A673 (cell line): ENCODE results near the gene CIROP. TPM values are rescaled to one million over a fixed set of nuclear protein-coding genes. Genes with fewer than 3 reads are reported as not detected.
A peak's percentile ranks its signal among the peaks of the same experiment; 100 is the strongest.

Experiments
- BruUV-seq: library from RNA; stranded (reverse); fragments of 400-500 nt; replicated peaks from 2 replicates; lab custom pipeline; 2021; lab: Mats Ljungman, UMichigan
- CTCF ChIA-PET: fragments of 300-600 bp; sonication (Branson Sonifier 250); formaldehyde crosslinking; loops from one replicate; lab custom pipeline; 2022; ENCODE audit warnings: antibody characterized with exemption; lab: Charles Lee
- POLR2A ChIA-PET: fragments of 300-600 bp; sonication (Branson Sonifier 250); formaldehyde crosslinking; loops from one replicate; lab custom pipeline; 2022; ENCODE audit warnings: antibody characterized with exemption; ENCODE audit not compliant: low non-redundant PET; lab: Charles Lee
- DNase-seq: peaks from one replicate; pipeline ENCODE4 v3.0.0-alpha.2; 2015; ENCODE audit warnings: low spot score
- H3K27ac ChIP-seq: fragments of 200-600 bp; sonication (generic); 2 replicates; pipeline ENCODE4 v1.5.1; 2016; ENCODE audit warnings: mixed run types, low read depth, mild to moderate bottlenecking, mixed read lengths, antibody characterized with exemption, low read length; ENCODE audit not compliant: poor library complexity, severe bottlenecking
- H3K27me3 ChIP-seq: fragments of 200-600 bp; sonication (generic); replicated peaks from 2 replicates; pipeline ENCODE4 v1.6.1; 2017; ENCODE audit warnings: mixed run types, low read depth, mild to moderate bottlenecking, mixed read lengths, antibody characterized with exemption, low read length; ENCODE audit not compliant: insufficient read depth, poor library complexity
- H3K36me3 ChIP-seq: fragments of 200-600 bp; sonication (generic); 2 replicates; pipeline ENCODE4 v1.6.1; 2016; ENCODE audit warnings: mixed run types, mild to moderate bottlenecking, mixed read lengths, antibody characterized with exemption, low read length; ENCODE audit not compliant: insufficient read depth, poor library complexity, severe bottlenecking
- H3K4me1 ChIP-seq: fragments of 200-600 bp; sonication (generic); 2 replicates; pipeline ENCODE4 v1.6.1; 2017; ENCODE audit warnings: mixed run types, mild to moderate bottlenecking, mixed read lengths, antibody characterized with exemption, low read length; ENCODE audit not compliant: insufficient read depth, poor library complexity, severe bottlenecking
- H3K4me3 ChIP-seq: fragments of 200-600 bp; sonication (generic); 2 replicates; pipeline ENCODE4 v1.5.1; 2016; ENCODE audit warnings: low read depth, mixed run types, mild to moderate bottlenecking, mixed read lengths, low read length; ENCODE audit not compliant: poor library complexity, severe bottlenecking
- H3K9me3 ChIP-seq: fragments of 200-600 bp; sonication (generic); 2 replicates; pipeline ENCODE4 v1.6.1; 2016; ENCODE audit warnings: mixed run types, low read depth, mild to moderate bottlenecking, mixed read lengths, antibody characterized with exemption, low read length; ENCODE audit not compliant: poor library complexity, severe bottlenecking
- EZH2 ChIP-seq: fragments of 200-600 bp; sonication (generic); IDR thresholded peaks from 2 replicates; pipeline ENCODE4 v1.6.1; 2017; ENCODE audit warnings: borderline replicate concordance, low read depth, mild to moderate bottlenecking, mixed read lengths, antibody characterized with exemption, low read length; ENCODE audit not compliant: poor library complexity, severe bottlenecking
- intact Hi-C: fragments of 100-400 bp; cut with micrococcal nuclease; formaldehyde crosslinking; loops from one replicate; pipeline ENCODE4 v1.10.0; 2022; ENCODE audit not compliant: unreplicated experiment
- total RNA-seq: library from RNA; stranded (reverse); gene quantifications from 2 replicates; pipeline ENCODE4 v1.2.3, GENCODE V29; 2021
- TF ChIP-seq, protein P1 (sequence below): fragments of 300-800, 200-600 bp; sonication (generic); conservative IDR thresholded peaks from 2 replicates; pipeline ENCODE4 v1.5.1; 2017; ENCODE audit warnings: low read depth, mild to moderate bottlenecking, antibody characterized with exemption, low read length, moderate library complexity, mixed read lengths

The CIROP gene
- total RNA-seq, 1 experiment from 2014 or later, result not detected

DNA sequence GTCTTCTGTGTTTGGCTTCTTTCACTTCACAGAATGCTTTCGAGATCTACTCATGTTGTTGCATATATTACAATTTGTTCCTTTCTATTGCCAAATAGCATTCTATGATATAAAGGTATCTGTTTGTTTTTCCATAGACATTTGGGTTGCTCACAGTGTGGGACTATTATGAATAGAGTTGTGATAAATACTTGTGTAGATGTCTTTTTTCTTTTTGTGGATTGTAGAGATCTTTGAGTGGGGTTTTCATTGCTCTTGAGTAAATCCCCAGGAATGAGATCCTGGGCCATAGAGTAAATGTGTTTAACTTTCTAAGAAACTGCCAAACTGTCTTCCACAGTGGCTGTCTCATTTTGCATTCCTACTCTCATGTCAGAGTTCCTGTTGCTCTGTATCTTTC lies 39.1 kb upstream of the CIROP start:
- Histone ChIP-seq H3K9me3 (no peaks in the 10 kb centered on the region), H3K4me3 (no peak overlapping the region), H3K27ac (peak overlapping the region; percentile 30), H3K36me3 (no peaks in the 10 kb centered on the region), H3K27me3 (no peaks in the 10 kb centered on the region), H3K4me1 (peaks cover 43% of the 10 kb centered on the region)
- BruUV-seq, result no TSS peak
- TF ChIP-seq EZH2, result no peak
- TF ChIP-seq, protein P1, sequence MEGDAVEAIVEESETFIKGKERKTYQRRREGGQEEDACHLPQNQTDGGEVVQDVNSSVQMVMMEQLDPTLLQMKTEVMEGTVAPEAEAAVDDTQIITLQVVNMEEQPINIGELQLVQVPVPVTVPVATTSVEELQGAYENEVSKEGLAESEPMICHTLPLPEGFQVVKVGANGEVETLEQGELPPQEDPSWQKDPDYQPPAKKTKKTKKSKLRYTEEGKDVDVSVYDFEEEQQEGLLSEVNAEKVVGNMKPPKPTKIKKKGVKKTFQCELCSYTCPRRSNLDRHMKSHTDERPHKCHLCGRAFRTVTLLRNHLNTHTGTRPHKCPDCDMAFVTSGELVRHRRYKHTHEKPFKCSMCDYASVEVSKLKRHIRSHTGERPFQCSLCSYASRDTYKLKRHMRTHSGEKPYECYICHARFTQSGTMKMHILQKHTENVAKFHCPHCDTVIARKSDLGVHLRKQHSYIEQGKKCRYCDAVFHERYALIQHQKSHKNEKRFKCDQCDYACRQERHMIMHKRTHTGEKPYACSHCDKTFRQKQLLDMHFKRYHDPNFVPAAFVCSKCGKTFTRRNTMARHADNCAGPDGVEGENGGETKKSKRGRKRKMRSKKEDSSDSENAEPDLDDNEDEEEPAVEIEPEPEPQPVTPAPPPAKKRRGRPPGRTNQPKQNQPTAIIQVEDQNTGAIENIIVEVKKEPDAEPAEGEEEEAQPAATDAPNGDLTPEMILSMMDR, result no peak
- intact Hi-C loops, result no loop called here
- CTCF ChIA-PET, result interaction anchor here (0.6 kb wide), 1 partner anchor 244 kb away, joined by 3 read pairs; no protein-coding TSS in a partner anchor
- no peak for DNase-seq
- POLR2A ChIA-PET, result no interaction called here

DNA sequence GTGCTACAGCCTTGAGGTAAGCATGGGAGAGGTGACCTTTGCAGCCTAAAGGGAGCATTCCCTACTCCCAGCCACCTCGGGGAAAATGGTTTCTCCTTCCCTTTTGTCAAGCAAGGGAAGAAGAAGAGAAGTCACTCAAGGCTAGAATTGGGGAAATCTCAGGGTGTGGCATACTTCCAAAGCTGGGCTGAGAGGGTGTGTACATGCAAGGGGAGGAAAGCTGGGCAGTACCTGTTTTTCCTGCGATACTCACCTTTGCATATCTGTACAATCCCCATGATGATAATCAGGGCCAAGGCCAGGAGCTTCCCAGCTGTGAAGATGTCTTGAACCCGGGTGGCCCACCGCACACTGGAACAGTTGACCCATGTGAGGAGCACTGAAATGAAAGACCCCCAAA lies 38.0 kb upstream of the CIROP start:
- no TSS peak for BruUV-seq
- POLR2A ChIA-PET, result no interaction called here
- intact Hi-C loops, result no loop called here

DNA sequence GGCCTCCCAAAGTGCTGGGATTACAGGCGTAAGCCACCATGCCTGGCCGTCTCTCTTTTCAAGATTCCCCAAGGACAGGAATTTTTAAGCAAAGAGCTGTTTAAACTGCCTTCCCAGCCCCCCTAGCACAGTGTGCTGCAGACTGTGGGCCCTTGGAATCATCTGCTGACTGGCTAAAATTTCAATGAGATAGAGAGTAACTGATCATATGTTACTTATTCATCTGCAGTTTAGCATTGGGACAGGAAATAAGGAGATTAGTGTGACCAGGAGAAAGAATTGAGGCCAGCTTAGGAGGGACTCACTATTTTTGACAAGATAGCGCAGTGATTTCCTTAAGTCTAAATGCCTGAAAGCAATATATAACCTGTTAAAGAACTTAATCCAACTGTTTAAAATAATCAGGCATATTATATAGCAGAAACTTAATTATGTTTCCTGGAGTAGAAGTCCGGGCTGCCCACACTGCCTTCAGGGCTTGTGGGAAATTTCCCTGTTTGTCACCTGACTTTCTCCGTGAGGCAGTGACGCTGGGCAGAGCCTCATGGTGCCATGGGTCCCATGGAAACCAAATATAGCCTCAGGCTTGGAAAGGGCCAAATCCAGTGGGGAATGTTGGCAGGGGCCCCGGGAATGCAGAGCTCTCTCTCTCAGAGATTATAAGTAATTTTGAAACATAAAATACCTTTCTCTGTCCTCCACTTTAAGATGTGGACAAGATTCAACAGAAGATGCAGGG lies 37.1 kb upstream of the CIROP start:
- Histone ChIP-seq H3K27ac (peak overlapping the region; percentile 79), H3K27me3 (no peaks in the 10 kb centered on the region), H3K4me3 (no peak overlapping the region), H3K4me1 (peaks cover 40% of the 10 kb centered on the region), H3K9me3 (no peaks in the 10 kb centered on the region), H3K36me3 (no peaks in the 10 kb centered on the region)
- peak; percentile 87 for DNase-seq
- BruUV-seq, result no TSS peak
- CTCF ChIA-PET, result interaction anchor here (1.0 to 1.8 kb wide), 2 partner anchors 14 to 21 kb away, joined by 3 to 10 read pairs; no protein-coding TSS in a partner anchor
- TF ChIP-seq EZH2, result no peak
- TF ChIP-seq, protein P1, result no peak
- POLR2A ChIA-PET, result interaction anchor here (0.5 to 1.0 kb wide), 2 partner anchors 13 to 43 kb away, joined by 4 to 7 read pairs; no protein-coding TSS in a partner anchor
- intact Hi-C loops, result no loop called here

More for the DNA sequence above, 38.0 kb upstream of the CIROP start:
- Histone ChIP-seq H3K4me1 (peaks cover 41% of the 10 kb centered on the region), H3K9me3 (no peaks in the 10 kb centered on the region), H3K27ac (peak overlapping the region; percentile 79), H3K4me3 (no peak overlapping the region), H3K36me3 (no peaks in the 10 kb centered on the region), H3K27me3 (no peaks in the 10 kb centered on the region)
- DNase-seq, result no peak
- CTCF ChIA-PET, result interaction anchor here (1.0 to 1.8 kb wide), 2 partner anchors 13 to 22 kb away, joined by 3 to 10 read pairs; no protein-coding TSS in a partner anchor
- TF ChIP-seq, protein P1, result no peak
- TF ChIP-seq EZH2, result no peak
